ENCODE results near the gene DPH7.

Gene DPH7

DNA sequence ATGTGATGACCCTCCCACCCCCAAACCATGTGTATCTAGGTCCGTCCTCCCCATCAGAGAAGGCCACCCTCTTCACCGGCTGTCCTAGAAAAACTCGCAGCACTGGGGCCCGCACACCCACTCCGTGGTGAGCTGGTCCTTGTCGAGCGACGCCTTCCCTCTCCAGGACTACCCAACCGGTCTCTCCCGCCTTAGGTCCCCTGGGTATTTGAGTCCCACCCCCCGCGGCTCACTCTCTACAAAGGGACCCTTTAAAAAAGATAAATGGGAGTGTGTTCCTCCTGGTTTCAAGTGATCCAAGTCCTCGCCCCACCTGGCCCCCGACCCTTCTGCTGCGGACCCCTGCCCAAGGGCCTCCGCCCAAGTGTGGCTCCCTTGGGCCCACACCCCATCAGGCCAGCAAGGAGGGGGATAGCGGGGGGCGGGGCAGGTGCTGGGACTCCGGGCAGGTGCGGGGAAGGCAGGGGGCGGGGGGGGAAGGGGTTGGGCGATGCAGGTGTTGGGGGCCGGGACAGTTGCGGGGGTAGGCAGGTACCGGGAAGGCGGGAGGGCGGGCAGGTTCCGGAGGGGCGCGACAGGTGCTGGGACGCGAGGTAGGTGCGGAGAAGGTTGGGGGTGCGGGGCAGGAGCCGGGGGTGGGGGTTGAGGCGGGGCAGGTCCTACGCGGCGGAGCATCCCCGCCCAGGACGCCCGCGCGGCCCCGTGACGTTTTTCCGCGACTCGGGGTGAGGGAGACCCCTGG lies 25.8 kb upstream of the DPH7 start:
- no peak overlapping the region for H4K91ac ChIP-seq (ENCODE audit: low read depth, low read length)
- H2AK5ac ChIP-seq (ENCODE audit: low read length) = no peak overlapping the region
- H3K18ac ChIP-seq (ENCODE audit: low read length) = no peak overlapping the region
- H4K8ac ChIP-seq (ENCODE audit: low read depth, low read length) = no peak overlapping the region
- no CpG with 5 or more reads among the region's 49 CpGs for WGBS (ENCODE audit: extremely low coverage, insufficient coverage, insufficient read length)
- no peak overlapping the region for H4K12ac ChIP-seq (ENCODE audit: low read depth, low read length)
- H3K4me2 ChIP-seq (ENCODE audit: low read length) = peak overlapping the region; percentile 59
- no peak overlapping the region for H3K9ac ChIP-seq (ENCODE audit: low read length)
- no peak overlapping the region for H2BK12ac ChIP-seq (ENCODE audit: low read length)
- peak overlapping the region; percentile 87 for H3K23ac ChIP-seq (ENCODE audit: low read length)
- no peak overlapping the region for H2AFZ ChIP-seq (ENCODE audit: insufficient read depth, low read length, poor library complexity)
- peaks cover 0 to 2% of the 10 kb centered on the region in 2 experiments for H3K36me3 ChIP-seq (ENCODE audit: control insufficient read depth in 1 of 2, insufficient read depth in 2 of 2, low read length in 2 of 2)
- no peak overlapping the region for H2BK5ac ChIP-seq (ENCODE audit: low read depth, low read length, poor library complexity)
- H3K79me2 ChIP-seq (ENCODE audit: control insufficient read depth, insufficient read depth, low read length, poor library complexity) = peaks cover 6% of the 10 kb centered on the region
- peaks cover 6% of the 10 kb centered on the region for H3K79me1 ChIP-seq (ENCODE audit: low read length)
- H3K14ac ChIP-seq (ENCODE audit: low read length) = no peak overlapping the region
- H3K4me3 ChIP-seq (ENCODE audit: low read depth, low read length) = peak overlapping the region; percentile 60
- H3K9me3 ChIP-seq (ENCODE audit: insufficient read depth, low read depth, low read length) = peaks cover 2% of the 10 kb centered on the region
- no peak overlapping the region for H3K4ac ChIP-seq (ENCODE audit: low read depth, low read length)
- H3K27me3 ChIP-seq (ENCODE audit: insufficient read depth, low read length) = no peaks in the 10 kb centered on the region
- DNase-seq = no peak
- no peak overlapping the region for H3K27ac ChIP-seq (ENCODE audit: low read depth, low read length)
- peaks cover 9 to 14% of the 10 kb centered on the region in 2 experiments for H3K4me1 ChIP-seq (ENCODE audit: control insufficient read depth in 1 of 2, insufficient read depth in 2 of 2, low read length in 2 of 2)
- H2BK120ac ChIP-seq (ENCODE audit: insufficient read depth, low read length, poor library complexity) = no peak overlapping the region

DNA sequence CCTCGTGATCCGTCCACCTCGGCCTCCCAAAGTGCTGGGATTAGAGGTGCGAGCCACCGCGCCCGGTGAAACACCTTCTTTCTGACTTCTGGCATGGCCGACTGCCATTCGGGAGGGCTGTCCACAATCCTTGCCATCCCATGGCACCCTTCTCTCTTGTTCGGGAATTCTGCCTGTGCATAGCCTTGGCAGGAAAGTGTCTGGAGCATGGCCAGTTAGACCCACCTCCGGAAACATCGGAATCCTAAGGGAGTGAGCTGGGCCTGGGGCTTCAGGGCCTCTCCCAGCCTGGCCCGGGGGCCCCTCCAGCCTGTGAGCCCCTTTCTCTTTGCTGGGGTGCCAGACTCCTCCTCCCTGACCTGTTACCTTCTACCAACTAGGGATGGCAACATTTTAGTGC lies 25.2 kb upstream of the DPH7 start:
- no peak overlapping the region for H4K8ac ChIP-seq (ENCODE audit: low read depth, low read length)
- H3K4me3 ChIP-seq (ENCODE audit: low read depth, low read length) = peak overlapping the region; percentile 10
- H3K4me1 ChIP-seq (ENCODE audit: control insufficient read depth in 1 of 2, insufficient read depth in 2 of 2, low read length in 2 of 2) = peaks cover 9 to 14% of the 10 kb centered on the region in 2 experiments
- no peak overlapping the region for H4K91ac ChIP-seq (ENCODE audit: low read depth, low read length)
- H2BK12ac ChIP-seq (ENCODE audit: low read length) = no peak overlapping the region
- DNase-seq = no peak
- no peaks in the 10 kb centered on the region for H3K27me3 ChIP-seq (ENCODE audit: insufficient read depth, low read length)
- H3K18ac ChIP-seq (ENCODE audit: low read length) = no peak overlapping the region
- H2AK5ac ChIP-seq (ENCODE audit: low read length) = no peak overlapping the region
- no peak overlapping the region for H3K27ac ChIP-seq (ENCODE audit: low read depth, low read length)
- H2BK120ac ChIP-seq (ENCODE audit: insufficient read depth, low read length, poor library complexity) = no peak overlapping the region
- no peak overlapping the region for H3K9ac ChIP-seq (ENCODE audit: low read length)
- H3K9me3 ChIP-seq (ENCODE audit: insufficient read depth, low read depth, low read length) = peaks cover 2% of the 10 kb centered on the region
- no peak overlapping the region for H4K12ac ChIP-seq (ENCODE audit: low read depth, low read length)
- peaks cover 6% of the 10 kb centered on the region for H3K79me2 ChIP-seq (ENCODE audit: control insufficient read depth, insufficient read depth, low read length, poor library complexity)
- no peak overlapping the region for H2AFZ ChIP-seq (ENCODE audit: insufficient read depth, low read length, poor library complexity)
- H3K36me3 ChIP-seq (ENCODE audit: control insufficient read depth in 1 of 2, insufficient read depth in 2 of 2, low read length in 2 of 2) = peaks cover 0 to 2% of the 10 kb centered on the region in 2 experiments
- H3K4ac ChIP-seq (ENCODE audit: low read depth, low read length) = no peak overlapping the region
- H2BK5ac ChIP-seq (ENCODE audit: low read depth, low read length, poor library complexity) = no peak overlapping the region
- H3K14ac ChIP-seq (ENCODE audit: low read length) = no peak overlapping the region
- peak overlapping the region; percentile 87 for H3K23ac ChIP-seq (ENCODE audit: low read length)
- peaks cover 6% of the 10 kb centered on the region for H3K79me1 ChIP-seq (ENCODE audit: low read length)
- no CpG with 5 or more reads among the region's 13 CpGs for WGBS (ENCODE audit: extremely low coverage, insufficient coverage, insufficient read length)
- H3K4me2 ChIP-seq (ENCODE audit: low read length) = no peak overlapping the region

GRCh38 chr9:137602661-137603060 lies 23.9 kb upstream of the DPH7 start:
- Histone ChIP-seq H3K4me3 (ENCODE audit: low read depth, low read length) (no peak overlapping the region), H2BK5ac (ENCODE audit: low read depth, low read length, poor library complexity) (no peak overlapping the region), H4K8ac (ENCODE audit: low read depth, low read length) (no peak overlapping the region), H3K79me2 (ENCODE audit: control insufficient read depth, insufficient read depth, low read length, poor library complexity) (peaks cover 6% of the 10 kb centered on the region), H3K23ac (ENCODE audit: low read length) (no peak overlapping the region), H4K12ac (ENCODE audit: low read depth, low read length) (no peak overlapping the region), H3K4me2 (ENCODE audit: low read length) (no peak overlapping the region), H3K4ac (ENCODE audit: low read depth, low read length) (no peak overlapping the region), H3K79me1 (ENCODE audit: low read length) (peaks cover 6% of the 10 kb centered on the region), H3K27ac (ENCODE audit: low read depth, low read length) (no peak overlapping the region), H2BK12ac (ENCODE audit: low read length) (no peak overlapping the region), H3K14ac (ENCODE audit: low read length) (no peak overlapping the region), H2BK120ac (ENCODE audit: insufficient read depth, low read length, poor library complexity) (no peak overlapping the region), H3K36me3 (ENCODE audit: control insufficient read depth in 1 of 2, insufficient read depth in 2 of 2, low read length in 2 of 2) (no peaks in the 10 kb centered on the region), H3K9ac (ENCODE audit: low read length) (no peak overlapping the region), H3K18ac (ENCODE audit: low read length) (no peak overlapping the region), H3K27me3 (ENCODE audit: insufficient read depth, low read length) (no peaks in the 10 kb centered on the region), H4K91ac (ENCODE audit: low read depth, low read length) (no peak overlapping the region), H2AK5ac (ENCODE audit: low read length) (no peak overlapping the region), H3K9me3 (ENCODE audit: insufficient read depth, low read depth, low read length) (peaks cover 2% of the 10 kb centered on the region), H2AFZ (ENCODE audit: insufficient read depth, low read length, poor library complexity) (no peak overlapping the region), H3K4me1 (ENCODE audit: control insufficient read depth in 1 of 2, insufficient read depth in 2 of 2, low read length in 2 of 2) (peaks cover 9 to 14% of the 10 kb centered on the region in 2 experiments)
- WGBS (ENCODE audit: extremely low coverage, insufficient coverage, insufficient read length) = no CpG with 5 or more reads among the region's 3 CpGs
- DNase-seq = no peak

- H3K14ac ChIP-seq (ENCODE audit: low read length) = no peak overlapping the region
- H3K18ac ChIP-seq (ENCODE audit: low read length) = no peak overlapping the region
- H2AK5ac ChIP-seq (ENCODE audit: low read length) = no peak overlapping the region
- no peak for DNase-seq
- H2BK5ac ChIP-seq (ENCODE audit: low read depth, low read length, poor library complexity) = no peak overlapping the region
- no peak overlapping the region for H2AFZ ChIP-seq (ENCODE audit: insufficient read depth, low read length, poor library complexity)
- no peak overlapping the region for H3K27ac ChIP-seq (ENCODE audit: low read depth, low read length)
- H3K4me3 ChIP-seq (ENCODE audit: low read depth, low read length) = no peak overlapping the region
- H3K9me3 ChIP-seq (ENCODE audit: insufficient read depth, low read depth, low read length) = no peaks in the 10 kb centered on the region
- H2BK120ac ChIP-seq (ENCODE audit: insufficient read depth, low read length, poor library complexity) = no peak overlapping the region
- no peak overlapping the region for H3K4ac ChIP-seq (ENCODE audit: low read depth, low read length)
- H4K12ac ChIP-seq (ENCODE audit: low read depth, low read length) = no peak overlapping the region
- no peak overlapping the region for H3K4me2 ChIP-seq (ENCODE audit: low read length)
- H4K91ac ChIP-seq (ENCODE audit: low read depth, low read length) = no peak overlapping the region
- no peaks in the 10 kb centered on the region for H3K4me1 ChIP-seq (ENCODE audit: control insufficient read depth in 1 of 2, insufficient read depth in 2 of 2, low read length in 2 of 2)
- H4K8ac ChIP-seq (ENCODE audit: low read depth, low read length) = no peak overlapping the region
- H2BK12ac ChIP-seq (ENCODE audit: low read length) = no peak overlapping the region
- no peaks in the 10 kb centered on the region for H3K36me3 ChIP-seq (ENCODE audit: control insufficient read depth in 1 of 2, insufficient read depth in 2 of 2, low read length in 2 of 2)
- no peak overlapping the region for H3K23ac ChIP-seq (ENCODE audit: low read length)
- no peaks in the 10 kb centered on the region for H3K27me3 ChIP-seq (ENCODE audit: insufficient read depth, low read length)
- H3K79me2 ChIP-seq (ENCODE audit: control insufficient read depth, insufficient read depth, low read length, poor library complexity) = no peaks in the 10 kb centered on the region
- no CpG with 5 or more reads among the region's 8 CpGs for WGBS (ENCODE audit: extremely low coverage, insufficient coverage, insufficient read length)
- no peaks in the 10 kb centered on the region for H3K79me1 ChIP-seq (ENCODE audit: low read length)
- no peak overlapping the region for H3K9ac ChIP-seq (ENCODE audit: low read length)
Observed at GRCh38 chr9:137598943-137599342, 20.2 kb upstream of the DPH7 start.
